AG08396 (cell line): ENCODE data around the gene FAM117B.
"Not testable (repeated sequence)": the region's sequence is repeated elsewhere in the genome, so short reads cannot be mapped to it uniquely, and the experiment has no call there.

Experiments used
- DNase-seq: peaks from one replicate; pipeline ENCODE4 v3.0.0; 2012; ENCODE audit warnings: low spot score, mixed read lengths

The FAM117B gene

GRCh38 chr2:202758604-202759003 lies 123.8 kb downstream of the FAM117B start:
- DNase-seq: no peak

- DNase-seq: no peak
Observed at GRCh38 chr2:202760848-202761247, 126.1 kb downstream of the FAM117B start.

GRCh38 chr2:202762556-202762955 lies 127.8 kb downstream of the FAM117B start:
- DNase-seq: no peak

GRCh38 chr2:202763916-202764315 lies 129.1 kb downstream of the FAM117B start:
- no peak for DNase-seq

- DNase-seq: no peak
Observed at GRCh38 chr2:202764991-202765390, 130.2 kb downstream of the FAM117B start.

- DNase-seq: no peak
Observed at GRCh38 chr2:202765436-202765835, 130.7 kb downstream of the FAM117B start.

- DNase-seq: no peak
Observed at GRCh38 chr2:202768273-202768672, 133.5 kb downstream of the FAM117B start.

- DNase-seq: no peak
Observed at GRCh38 chr2:202769201-202769600, 134.4 kb downstream of the FAM117B start.

- no peak for DNase-seq
Observed at GRCh38 chr2:202771336-202771735, 136.6 kb downstream of the FAM117B start.

GRCh38 chr2:202771741-202772460 lies 137.1 kb downstream of the FAM117B start:
- DNase-seq: peak; percentile 29

- no peak for DNase-seq
Observed at GRCh38 chr2:202773301-202773973, 138.7 kb downstream of the FAM117B start.

- DNase-seq: no peak
Observed at GRCh38 chr2:202774104-202774503, 139.3 kb downstream of the FAM117B start.

- no peak for DNase-seq
Observed at GRCh38 chr2:202778217-202778616, 143.4 kb downstream of the FAM117B start.

- DNase-seq: peak; percentile 59
Observed at GRCh38 chr2:202780514-202781021, 145.8 kb downstream of the FAM117B start.

GRCh38 chr2:202782940-202783558 lies 148.3 kb downstream of the FAM117B start:
- DNase-seq: no peak

GRCh38 chr2:202786842-202787241 lies 152.1 kb downstream of the FAM117B start:
- DNase-seq: no peak

GRCh38 chr2:202790676-202791075 lies 155.9 kb downstream of the FAM117B start:
- no peak for DNase-seq

- no peak for DNase-seq
Observed at GRCh38 chr2:202797944-202798343, 163.2 kb downstream of the FAM117B start.

GRCh38 chr2:202805911-202806310 lies 171.1 kb downstream of the FAM117B start:
- not testable (repeated sequence) for DNase-seq

- not testable (repeated sequence) for DNase-seq
Observed at GRCh38 chr2:202807431-202808138, 172.8 kb downstream of the FAM117B start.

GRCh38 chr2:202808754-202809153 lies 174.0 kb downstream of the FAM117B start:
- no peak for DNase-seq

GRCh38 chr2:202813387-202813786 lies 178.6 kb downstream of the FAM117B start:
- DNase-seq: no peak
